NT2/D1 (cell line): ENCODE data around the gene KCNN3.

Experiments
- YY1 ChIP-seq: IDR thresholded peaks from 2 replicates; pipeline ENCODE4 v1.6.1; 2011; ENCODE audit not compliant: insufficient read length, insufficient read depth
- ZNF274 ChIP-seq: IDR thresholded peaks from 2 replicates; pipeline ENCODE4 v1.6.1; 2011; ENCODE audit warnings: mild to moderate bottlenecking, low read depth, low read length

- no peak for TF ChIP-seq ZNF274
- no peak for TF ChIP-seq YY1
Observed at GRCh38 chr1:154780541-154780940, 89.5 kb downstream of the KCNN3 start.
